Upper lobe of left lung (tissue), 6 donors: Measurements from ENCODE around the gene DCAF10. TPM values are rescaled to one million over a fixed set of nuclear protein-coding genes. Genes with fewer than 3 reads are reported as not detected.

Experiments used
- ATAC-seq, 2 donors: fragments of 200-7000 bp; cut with Tn5 transposase; one replicate each; pipeline ENCODE4 v1.9.1; 2022; ENCODE audit warnings: mild to moderate bottlenecking in 2 of 2, moderate library complexity in 2 of 2; ENCODE audit not compliant: low FRiP score in 2 of 2
- DNase-seq, 2 donors: peaks; one replicate each; pipeline ENCODE4 v3.0.0-alpha.2; 2019 to 2020
- H3K27ac ChIP-seq, 4 donors: fragments of 200-600 bp; sonication (generic); one replicate each; pipeline ENCODE4 v1.5.1; 2016 to 2019
- H3K27me3 ChIP-seq, 4 donors: fragments of 200-600 bp; sonication (generic); one replicate each; pipeline ENCODE4 v1.5.1; 2017 to 2019
- H3K36me3 ChIP-seq, 4 donors: fragments of 200-600 bp; sonication (generic); one replicate each; pipeline ENCODE4 v1.5.1; 2016 to 2019
- H3K4me1 ChIP-seq, 4 donors: fragments of 200-600 bp; sonication (generic); one replicate each; pipeline ENCODE4 v1.5.1; 2018 to 2019
- H3K4me3 ChIP-seq, 4 donors: fragments of 200-600 bp; sonication (generic); one replicate each; pipeline ENCODE4 v1.5.1; 2017 to 2019; ENCODE audit warnings: mild to moderate bottlenecking in 2 of 4, moderate library complexity in 1 of 4
- H3K9me3 ChIP-seq, 4 donors: fragments of 200-600 bp; sonication (generic); one replicate each; pipeline ENCODE4 v1.5.1; 2018 to 2019
- CTCF ChIP-seq, 6 experiments: fragments of 450-650 bp in 4 of 6; fragments of 200-600 bp in 2 of 6; sonication (generic) in 2 of 6; IDR thresholded peaks; one replicate each; pipeline ENCODE4 v1.5.1; 2016 to 2019; ENCODE audit warnings: antibody characterized with exemption in 6 of 6
- EP300 ChIP-seq, 4 donors: sonication (generic); formaldehyde crosslinking; IDR thresholded peaks; one replicate each; pipeline ENCODE4 v1.5.1; 2017; ENCODE audit warnings: antibody characterized with exemption in 4 of 4, control low read depth in 2 of 4
- POLR2A ChIP-seq, 4 donors: fragments of 450-650 bp; IDR thresholded peaks; one replicate each; pipeline ENCODE4 v1.5.1; 2016 to 2017; ENCODE audit warnings: antibody characterized with exemption in 4 of 4, mild to moderate bottlenecking in 2 of 4
- POLR2AphosphoS5 ChIP-seq, 2 donors: sonication (generic); formaldehyde crosslinking; IDR thresholded peaks; one replicate each; pipeline ENCODE4 v1.5.1; 2017; ENCODE audit warnings: antibody characterized with exemption in 2 of 2
- WGBS, 2 donors: methylation state at CpG; one replicate each; pipeline ENCODE4 v1.1.5; 2017 to 2018; 5-methylcytosine and 5-hydroxymethylcytosine counted together
- total RNA-seq, 6 donors: library from RNA; depleted of rRNA in 4 of 6; stranded (reverse); fragments of >200 nt in 4 of 6; gene quantifications; one replicate each; pipeline versions ENCODE4 v1.1.0 to v1.2.1, GENCODE V29; 2016 to 2021
- donor health status: DM: no; HTN: no; CAD: no; lungs with moderate emphysema.
- donor health status: DM: no; HTN: yes; CAD: no; lungs with severe emphysema.

DCAF10 gene
- total RNA-seq, 6 donors from 2014 or later = 19.0 to 42.7 (median 25.1) TPM

- Histone ChIP-seq H3K9me3 (no peaks in the 10 kb centered on the region), H3K27me3 (no peaks in the 10 kb centered on the region), H3K36me3 (no peaks in the 10 kb centered on the region), H3K4me3 (no peak overlapping the region), H3K4me1 (peaks cover 3 to 7% (median 5%) of the 10 kb centered on the region in 4 donors), H3K27ac (no peak overlapping the region)
- ATAC-seq (no peak), DNase-seq (no peak)
- WGBS, 2 donors = 96 to 100% methylated on average over 2 of the region's 2 CpGs
- TF ChIP-seq POLR2AphosphoS5 (IDR thresholded peaks at IDR 0.05) (no peak), CTCF (IDR thresholded peaks at IDR 0.05) (no peak), POLR2A (IDR thresholded peaks at IDR 0.05) (no peak), EP300 (IDR thresholded peaks at IDR 0.05) (no peak)
Observed at GRCh38 chr9:37790096-37790495, 10.5 kb upstream of the DCAF10 start.

DNA sequence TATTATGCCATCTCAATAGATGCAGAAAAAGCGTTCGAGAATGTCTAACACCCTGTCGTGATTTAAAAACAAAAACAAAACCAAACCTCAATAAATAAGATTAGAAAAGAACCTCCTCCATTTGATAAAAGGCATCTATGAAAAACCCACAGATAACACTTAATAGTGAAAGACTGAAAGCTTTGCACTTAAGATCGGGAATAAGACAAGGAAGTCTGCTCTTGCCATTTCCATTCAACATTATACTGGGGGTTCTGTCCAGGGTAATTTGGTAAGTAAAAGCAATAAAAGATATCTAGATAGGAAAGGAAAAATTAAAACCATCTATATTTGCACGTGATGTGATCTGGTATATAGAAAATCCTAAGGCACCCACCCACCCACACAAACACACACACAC, 8.5 kb upstream of the DCAF10 start:
- DNase-seq (no peak), ATAC-seq (no peak)
- no peak for TF ChIP-seq CTCF (IDR thresholded peaks at IDR 0.05)
- TF ChIP-seq POLR2A (IDR thresholded peaks at IDR 0.05) = no peak
- no peak for TF ChIP-seq POLR2AphosphoS5 (IDR thresholded peaks at IDR 0.05)
- TF ChIP-seq EP300 (IDR thresholded peaks at IDR 0.05) = no peak
- Histone ChIP-seq H3K27ac (no peak overlapping the region), H3K9me3 (no peaks in the 10 kb centered on the region), H3K4me1 (no peaks in the 10 kb centered on the region), H3K36me3 (no peaks in the 10 kb centered on the region), H3K27me3 (no peaks in the 10 kb centered on the region), H3K4me3 (no peak overlapping the region)
- WGBS, 2 donors = 90% methylated on average over 5 of the region's 5 CpGs

- Histone ChIP-seq H3K27me3 (peaks cover 0 to 5% (median 1%) of the 10 kb centered on the region in 4 donors), H3K27ac (no peak overlapping the region), H3K36me3 (no peaks in the 10 kb centered on the region), H3K9me3 (no peaks in the 10 kb centered on the region), H3K4me3 (no peak overlapping the region), H3K4me1 (peaks cover 4 to 13% (median 6%) of the 10 kb centered on the region in 4 donors)
- ATAC-seq (no peak), DNase-seq (no peak)
- no peak for TF ChIP-seq POLR2AphosphoS5 (IDR thresholded peaks at IDR 0.05)
- TF ChIP-seq EP300 (IDR thresholded peaks at IDR 0.05) = no peak
- no peak for TF ChIP-seq POLR2A (IDR thresholded peaks at IDR 0.05)
- TF ChIP-seq CTCF (IDR thresholded peaks at IDR 0.05) = no peak
- 30 to 53% methylated on average over 2 of the region's 2 CpGs for WGBS, 2 donors
Observed at GRCh38 chr9:37796232-37796631, 4.4 kb upstream of the DCAF10 start.

- no peak for ATAC-seq
- H3K36me3 ChIP-seq = no peaks in the 10 kb centered on the region
- peaks cover 21 to 37% (median 29%) of the 10 kb centered on the region in 4 donors for H3K4me1 ChIP-seq
- H3K9me3 ChIP-seq = no peaks in the 10 kb centered on the region
- peaks cover 0 to 5% (median 1%) of the 10 kb centered on the region in 4 donors for H3K27me3 ChIP-seq
- no peak for TF ChIP-seq POLR2AphosphoS5 (IDR thresholded peaks at IDR 0.05)
- no peak for TF ChIP-seq EP300 (IDR thresholded peaks at IDR 0.05)
- no peak for TF ChIP-seq POLR2A (IDR thresholded peaks at IDR 0.05)
- TF ChIP-seq CTCF (IDR thresholded peaks at IDR 0.05) = no peak
- no peak for DNase-seq
- H3K27ac ChIP-seq = no peak overlapping the region
- WGBS, 2 donors = 94% methylated on average over 1 of the region's 1 CpG; no CpG with 5 or more reads in 1 of the 2 donors
- H3K4me3 ChIP-seq = no peak overlapping the region
Observed at GRCh38 chr9:37798677-37799076, 1.9 kb upstream of the DCAF10 start.

DNA sequence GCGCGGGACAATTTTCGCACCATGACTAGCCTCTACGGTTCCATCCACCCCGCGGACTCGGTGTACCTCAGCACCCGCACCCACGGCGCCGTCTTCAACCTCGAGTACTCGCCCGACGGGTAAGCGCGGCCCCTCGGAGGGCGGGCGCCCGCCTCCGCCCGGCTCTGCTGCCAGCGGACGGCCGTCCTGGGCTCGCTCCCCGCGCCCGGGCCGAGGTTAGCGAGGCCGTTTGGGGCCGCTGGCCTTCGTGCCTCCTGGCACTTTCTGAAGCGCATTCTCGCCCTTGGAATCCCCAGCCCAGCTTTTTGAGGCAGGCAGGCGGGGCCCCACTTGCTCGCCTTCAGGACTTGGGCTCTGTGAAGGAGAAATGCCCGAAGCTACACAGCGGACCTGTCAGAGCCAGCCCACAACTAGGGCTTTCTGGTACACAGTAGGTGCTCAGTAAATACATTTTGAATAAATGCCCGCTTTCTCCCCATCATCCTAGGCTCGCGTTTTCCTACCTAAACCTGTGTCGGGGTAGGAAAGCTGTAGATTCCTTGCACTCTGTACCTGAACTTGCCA, 772 bp downstream of the DCAF10 start:
- H3K27ac ChIP-seq = peak overlapping the region; percentile 91 to 97 (median 92)
- 2 to 4% methylated on average over 8 to 40 of the region's 45 CpGs for WGBS, 2 donors
- peak; percentile 30 to 91 for DNase-seq

More for the DNA sequence above, 772 bp downstream of the DCAF10 start:
- peaks cover 21 to 37% (median 32%) of the 10 kb centered on the region in 4 donors for H3K4me1 ChIP-seq
- H3K36me3 ChIP-seq = no peaks in the 10 kb centered on the region
- ATAC-seq = peak; percentile 63 to 71
- H3K4me3 ChIP-seq = peak overlapping the region; percentile 81 to 99 (median 97)
- TF ChIP-seq CTCF (IDR thresholded peaks at IDR 0.05) (no peak), POLR2A (IDR thresholded peaks at IDR 0.05) (no peak), POLR2AphosphoS5 (IDR thresholded peaks at IDR 0.05) (no peak), EP300 (IDR thresholded peaks at IDR 0.05) (no peak)
- H3K27me3 ChIP-seq = peaks cover 0 to 5% (median 1%) of the 10 kb centered on the region in 4 donors
- H3K9me3 ChIP-seq = no peaks in the 10 kb centered on the region
